ENCODE data around the gene PSORS1C2.

GRCh38 chr6:31171931-31172905, 33.4 kb upstream of the PSORS1C2 start:
- no peak for TF ChIP-seq REST (IDR thresholded peaks at IDR 0.05)
- no peak for TF ChIP-seq CBX8 (IDR thresholded peaks at IDR 0.05)
- TF ChIP-seq CTCF (IDR thresholded peaks at IDR 0.05): no peak
- TF ChIP-seq JUNB (IDR thresholded peaks at IDR 0.05): no peak
- no peak for TF ChIP-seq ZFP36 (IDR thresholded peaks at IDR 0.05; ENCODE audit: borderline replicate concordance, partially characterized antibody)
- TF ChIP-seq NFE2L2 (conservative IDR thresholded peaks at IDR 0.05; ENCODE audit: low read length): no peak
- no peak for TF ChIP-seq CHD2 (IDR thresholded peaks at IDR 0.05; ENCODE audit: low read length, partially characterized antibody)
- no peak for TF ChIP-seq GATA3 (IDR thresholded peaks at IDR 0.05; ENCODE audit: borderline replicate concordance)
- no peak for TF ChIP-seq CEBPB (IDR thresholded peaks at IDR 0.05)
- no peak for TF ChIP-seq POLR2A (IDR thresholded peaks at IDR 0.05; ENCODE audit: low read length)

Measured in A549 (cell line).